Caco-2 (cell line): Measurements from ENCODE around the gene PNRC2. TPM values are rescaled to one million over a fixed set of nuclear protein-coding genes. Genes with fewer than 3 reads are reported as not detected.

Experiments used
- BruUV-seq: library from RNA; stranded (reverse); fragments of 400-500 nt; replicated peaks from 2 replicates; lab custom pipeline; 2021; lab: Mats Ljungman, UMichigan
- CTCF ChIA-PET: fragments of 300-600 bp; sonication (Branson Sonifier 250); formaldehyde crosslinking; loops from one replicate; lab custom pipeline; 2022; ENCODE audit warnings: antibody characterized with exemption; lab: Charles Lee
- POLR2A ChIA-PET: fragments of 300-600 bp; sonication (Branson Sonifier 250); formaldehyde crosslinking; loops from one replicate; lab custom pipeline; 2022; ENCODE audit warnings: antibody characterized with exemption; lab: Charles Lee
- DNase-seq, 2 experiments: peaks; one replicate each; pipeline versions ENCODE4 v3.0.0 to v3.0.0-alpha.2; 2020 to 2022
- H3K27me3 ChIP-seq: replicated peaks from 2 replicates; pipeline ENCODE4 v1.6.0; 2011; ENCODE audit warnings: low read length; ENCODE audit not compliant: control insufficient read depth, insufficient read depth
- H3K36me3 ChIP-seq: 2 replicates; pipeline ENCODE4 v1.5.1; 2011; ENCODE audit warnings: low read length; ENCODE audit not compliant: control insufficient read depth, insufficient read depth
- H3K4me1 ChIP-seq: fragments of 250-450 bp; sonication (Bioruptor Pico); 2 replicates; pipeline ENCODE4 v1.5.1; 2020; ENCODE audit warnings: mild to moderate bottlenecking
- H3K4me3 ChIP-seq: 2 replicates; pipeline ENCODE4 v1.5.1; 2011; ENCODE audit warnings: low read depth, mild to moderate bottlenecking, control low read depth, low read length
- H3K9me3 ChIP-seq: fragments of 250-450 bp; sonication (Bioruptor Pico); 2 replicates; pipeline ENCODE4 v1.5.1; 2020; ENCODE audit warnings: mild to moderate bottlenecking, moderate library complexity
- H3K27ac Mint-ChIP-seq: one replicate; pipeline ENCODE4 v1.8.0; 2022; ENCODE audit warnings: mixed read lengths; ENCODE audit not compliant: unreplicated experiment
- H3K27me3 Mint-ChIP-seq: one replicate; pipeline ENCODE4 v1.8.0; 2022; ENCODE audit warnings: mixed read lengths; ENCODE audit not compliant: insufficient read depth, unreplicated experiment
- H3K36me3 Mint-ChIP-seq: one replicate; pipeline ENCODE4 v1.8.0; 2022; ENCODE audit warnings: mild to moderate bottlenecking, mixed read lengths; ENCODE audit not compliant: insufficient read depth, unreplicated experiment
- H3K4me1 Mint-ChIP-seq: one replicate; pipeline ENCODE4 v1.8.0; 2022; ENCODE audit warnings: low read depth, mixed read lengths; ENCODE audit not compliant: unreplicated experiment
- H3K4me3 Mint-ChIP-seq: one replicate; pipeline ENCODE4 v1.8.0; 2022; ENCODE audit warnings: mild to moderate bottlenecking, moderate library complexity, mixed read lengths; ENCODE audit not compliant: unreplicated experiment
- H3K9me3 Mint-ChIP-seq: one replicate; pipeline ENCODE4 v1.8.0; 2022; ENCODE audit warnings: mixed read lengths; ENCODE audit not compliant: unreplicated experiment
- CTCF ChIP-seq, 2 experiments: fragments of 200-600 bp in 1 of 2; IDR thresholded peaks; 1 replicate in 1 of 2; 2 replicates in 1 of 2; pipeline versions ENCODE4 v1.5.1 to v1.8.0; 2011 to 2022; ENCODE audit warnings: antibody characterized with exemption in 1 of 2, control low read depth in 1 of 2, inconsistent platforms in 1 of 2, low read depth in 1 of 2, low read length in 1 of 2, mild to moderate bottlenecking in 1 of 2, moderate library complexity in 1 of 2; ENCODE audit not compliant: insufficient read depth in 1 of 2, severe bottlenecking in 1 of 2, unreplicated experiment in 1 of 2
- intact Hi-C: fragments of 100-400 bp; cut with micrococcal nuclease; formaldehyde crosslinking; loops from one replicate; pipeline ENCODE4 v1.10.0; 2022; ENCODE audit not compliant: unreplicated experiment
- total RNA-seq: library from RNA; stranded (reverse); gene quantifications from 2 replicates; pipeline ENCODE4 v1.2.3, GENCODE V29; 2022

Gene PNRC2
- total RNA-seq, 1 experiment from 2014 or later: 89.8 TPM

GRCh38 chr1:23925279-23925678 lies 34.3 kb upstream of the PNRC2 start:
- Mint-ChIP-seq H3K9me3 (no peaks in the 10 kb centered on the region), H3K27me3 (no peaks in the 10 kb centered on the region), H3K36me3 (peaks cover 4% of the 10 kb centered on the region), H3K27ac (no peak overlapping the region), H3K4me1 (no peaks in the 10 kb centered on the region), H3K4me3 (no peak overlapping the region)
- Histone ChIP-seq H3K4me1 (no peaks in the 10 kb centered on the region), H3K4me3 (no peak overlapping the region), H3K9me3 (no peaks in the 10 kb centered on the region), H3K36me3 (no peaks in the 10 kb centered on the region), H3K27me3 (no peaks in the 10 kb centered on the region)
- ChIA-PET CTCF (no interaction called here), POLR2A (interaction anchor here (0.6 kb wide), 1 partner anchor 13 kb away, joined by 3 read pairs; no protein-coding TSS in a partner anchor)
- BruUV-seq: no TSS peak
- no peak for DNase-seq
- TF ChIP-seq CTCF (IDR thresholded peaks at IDR 0.05; ENCODE audit: insufficient read depth in 1 of 2, low read depth in 1 of 2, low read length in 1 of 2, severe bottlenecking in 1 of 2, unreplicated experiment in 1 of 2): no peak
- intact Hi-C loops: no loop called here

DNA sequence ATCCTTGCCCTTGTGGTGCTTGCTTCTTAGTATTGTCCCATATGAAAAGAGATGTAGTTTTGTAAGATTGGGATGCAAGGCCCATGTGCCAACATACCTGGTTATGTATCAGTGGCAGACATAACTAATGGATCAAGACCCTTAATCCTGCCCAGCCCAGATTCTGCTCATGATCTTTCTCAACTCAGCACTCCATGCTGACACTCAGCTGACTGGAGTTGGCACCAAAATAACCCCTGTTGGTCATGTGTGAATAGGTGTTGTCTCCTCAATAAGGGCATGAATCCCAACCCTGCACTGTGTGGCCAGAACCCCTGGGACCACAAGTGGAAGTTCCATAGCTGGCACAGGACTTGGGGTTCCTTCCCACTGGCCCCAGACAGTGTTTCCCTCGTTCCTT lies 32.5 kb upstream of the PNRC2 start:
- H3K27me3 Mint-ChIP-seq: no peaks in the 10 kb centered on the region
- H3K27ac Mint-ChIP-seq: no peak overlapping the region
- no peaks in the 10 kb centered on the region for H3K9me3 ChIP-seq
- H3K36me3 ChIP-seq: no peaks in the 10 kb centered on the region
- H3K36me3 Mint-ChIP-seq: peaks cover 4% of the 10 kb centered on the region
- H3K9me3 Mint-ChIP-seq: no peaks in the 10 kb centered on the region
- peaks cover 9% of the 10 kb centered on the region; the same call in 1 of the 2 replicates for H3K4me1 ChIP-seq
- H3K4me3 ChIP-seq: no peak overlapping the region
- H3K27me3 ChIP-seq: no peaks in the 10 kb centered on the region
- no peak for TF ChIP-seq CTCF (IDR thresholded peaks at IDR 0.05; ENCODE audit: insufficient read depth in 1 of 2, low read depth in 1 of 2, low read length in 1 of 2, severe bottlenecking in 1 of 2, unreplicated experiment in 1 of 2)
- intact Hi-C loops: no loop called here
- no TSS peak for BruUV-seq
- H3K4me1 Mint-ChIP-seq: no peaks in the 10 kb centered on the region
- POLR2A ChIA-PET: interaction anchor here (0.6 kb wide), 1 partner anchor 149 kb away, joined by 4 read pairs; the partner anchor contains the start of gene PITHD1
- CTCF ChIA-PET: no interaction called here
- no peak overlapping the region for H3K4me3 Mint-ChIP-seq
- DNase-seq: no peak

DNA sequence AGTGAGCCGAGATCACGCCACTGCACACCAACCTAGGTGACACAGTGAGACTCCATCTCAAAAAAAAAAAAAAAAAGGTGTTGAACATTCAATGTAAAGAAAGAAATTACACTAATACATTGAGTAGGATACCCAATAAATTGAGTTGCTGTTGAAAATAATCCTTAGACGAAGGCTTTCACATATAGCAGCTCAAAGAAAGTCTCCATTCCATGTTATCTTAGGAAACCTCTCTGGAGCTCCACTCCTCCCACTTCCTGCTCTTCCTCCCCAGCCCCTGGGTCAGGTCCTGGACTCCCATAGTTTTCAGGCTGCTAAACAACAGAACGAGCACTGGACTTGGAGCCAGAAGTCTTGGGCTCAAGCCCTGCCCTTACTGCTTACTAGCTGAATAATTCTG lies 30.8 kb upstream of the PNRC2 start:
- Histone ChIP-seq H3K4me3 (no peak overlapping the region), H3K27me3 (no peaks in the 10 kb centered on the region), H3K9me3 (no peaks in the 10 kb centered on the region), H3K4me1 (peaks cover 9% of the 10 kb centered on the region; the same call in 1 of the 2 replicates), H3K36me3 (no peaks in the 10 kb centered on the region)
- H3K4me1 Mint-ChIP-seq: no peaks in the 10 kb centered on the region
- no peak overlapping the region for H3K27ac Mint-ChIP-seq
- no peak overlapping the region for H3K4me3 Mint-ChIP-seq
- no TSS peak for BruUV-seq
- intact Hi-C loops: no loop called here
- H3K36me3 Mint-ChIP-seq: peaks cover 4% of the 10 kb centered on the region
- CTCF ChIA-PET: interaction anchor here (0.6 kb wide), 1 partner anchor 113 kb away, joined by 4 read pairs; no protein-coding TSS in a partner anchor
- POLR2A ChIA-PET: no interaction called here
- no peak for DNase-seq
- H3K27me3 Mint-ChIP-seq: no peaks in the 10 kb centered on the region
- H3K9me3 Mint-ChIP-seq: no peaks in the 10 kb centered on the region
- TF ChIP-seq CTCF (IDR thresholded peaks at IDR 0.05; ENCODE audit: insufficient read depth in 1 of 2, low read depth in 1 of 2, low read length in 1 of 2, severe bottlenecking in 1 of 2, unreplicated experiment in 1 of 2): no peak
